CD8-positive, alpha-beta memory T cell (primary cell): ENCODE measurements around the gene UBE4A. TPM values are rescaled to one million over a fixed set of nuclear protein-coding genes. Genes with fewer than 3 reads are reported as not detected.

Experiments
- CTCF ChIA-PET: fragments of 350-600 bp; sonication (Branson Sonifier 250); formaldehyde crosslinking; loops from one replicate; lab custom pipeline; 2021; ENCODE audit warnings: antibody characterized with exemption; lab: Charles Lee
- POLR2A ChIA-PET: fragments of 350-600 bp; sonication (Branson Sonifier 250); formaldehyde crosslinking; loops from one replicate; lab custom pipeline; 2021; ENCODE audit warnings: antibody characterized with exemption; lab: Charles Lee
- DNase-seq, 5 donors: peaks; one replicate each; pipeline versions ENCODE4 v3.0.0 to v3.0.0-alpha.2; 2020 to 2022; ENCODE audit warnings: mixed read lengths in 1 of 5
- H3K27ac ChIP-seq: one replicate; pipeline ENCODE4 v1.7.0; 2013; ENCODE audit warnings: low read depth, mild to moderate bottlenecking, low read length, moderate library complexity
- H3K27me3 ChIP-seq: 2 replicates; pipeline ENCODE4 v1.7.0; 2013; ENCODE audit warnings: low read length, mild to moderate bottlenecking; ENCODE audit not compliant: insufficient read depth, poor library complexity, severe bottlenecking
- H3K36me3 ChIP-seq: 2 replicates; pipeline ENCODE4 v1.7.0; 2013; ENCODE audit warnings: mild to moderate bottlenecking, low read length, moderate library complexity; ENCODE audit not compliant: insufficient read depth
- H3K4me1 ChIP-seq: 2 replicates; pipeline ENCODE4 v1.7.0; 2013; ENCODE audit warnings: mild to moderate bottlenecking, low read length, moderate library complexity; ENCODE audit not compliant: insufficient read depth
- H3K4me3 ChIP-seq: 2 replicates; pipeline ENCODE4 v1.7.0; 2013; ENCODE audit warnings: mild to moderate bottlenecking, low read length
- H3K9me3 ChIP-seq: 2 replicates; pipeline ENCODE4 v1.7.0; 2013; ENCODE audit warnings: mild to moderate bottlenecking, low read length
- H3K27ac Mint-ChIP-seq, 8 donors: one replicate each; pipeline ENCODE4 v1.8.0; 2020 to 2021; ENCODE audit warnings: mixed read lengths in 8 of 8, mild to moderate bottlenecking in 6 of 8, inconsistent platforms in 3 of 8, moderate library complexity in 3 of 8
- H3K27me3 Mint-ChIP-seq, 2 donors: one replicate each; pipeline ENCODE4 v1.8.0; 2020 to 2021; ENCODE audit warnings: mixed read lengths in 2 of 2, mild to moderate bottlenecking in 1 of 2, moderate library complexity in 1 of 2
- H3K36me3 Mint-ChIP-seq, 3 donors: one replicate each; pipeline ENCODE4 v1.8.0; 2020 to 2021; ENCODE audit warnings: mixed read lengths in 3 of 3, inconsistent platforms in 1 of 3, mild to moderate bottlenecking in 1 of 3
- H3K4me1 Mint-ChIP-seq, 3 donors: one replicate each; pipeline ENCODE4 v1.8.0; 2020 to 2021; ENCODE audit warnings: mixed read lengths in 3 of 3, inconsistent platforms in 1 of 3, mild to moderate bottlenecking in 1 of 3
- H3K4me3 Mint-ChIP-seq, 7 donors: one replicate each; pipeline ENCODE4 v1.8.0; 2020 to 2021; ENCODE audit warnings: mixed read lengths in 7 of 7, mild to moderate bottlenecking in 6 of 7, moderate library complexity in 4 of 7, inconsistent platforms in 2 of 7
- H3K9me3 Mint-ChIP-seq, 5 donors: one replicate each; pipeline ENCODE4 v1.8.0; 2020 to 2022; ENCODE audit warnings: mixed read lengths in 5 of 5, mild to moderate bottlenecking in 3 of 5, moderate library complexity in 2 of 5, inconsistent platforms in 1 of 5
- polyA plus RNA-seq: library from polyadenylated mRNA; unstranded; fragments of 300-500 nt; fragmentation: Illumina TruSeq; gene quantifications from one replicate; pipeline ENCODE4 v1.2.3, GENCODE V29; 2021
- total RNA-seq, 2 experiments: library from RNA; stranded (reverse); gene quantifications; one replicate each; pipeline ENCODE4 v1.2.3, GENCODE V29; 2021

UBE4A gene
- total and polyA plus RNA-seq, 3 experiments from 2014 or later = 27.8 to 56.8 (median 55.9) TPM

GRCh38 chr11:118441770-118442275, 82.4 kb downstream of the UBE4A start:
- peaks cover 0 to 63% (median 14%) of the 10 kb centered on the region in 3 donors for H3K36me3 Mint-ChIP-seq
- H3K27me3 Mint-ChIP-seq = no peaks in the 10 kb centered on the region
- no peaks in the 10 kb centered on the region for H3K9me3 Mint-ChIP-seq
- Histone ChIP-seq H3K36me3 (no peaks in the 10 kb centered on the region), H3K27me3 (no peaks in the 10 kb centered on the region), H3K9me3 (no peaks in the 10 kb centered on the region), H3K27ac (no peak overlapping the region), H3K4me1 (peaks cover 69% of the 10 kb centered on the region), H3K4me3 (no peak overlapping the region)
- DNase-seq = no peak
- ChIA-PET CTCF (interaction anchor here (1.6 kb wide), 1 partner anchor 50 kb away, joined by 3 read pairs; no protein-coding TSS in a partner anchor), POLR2A (no interaction called here)
- peaks cover 80 to 82% (median 81%) of the 10 kb centered on the region in 3 donors for H3K4me1 Mint-ChIP-seq
- peak overlapping the region; percentile 72 to 99 (median 84) for H3K27ac Mint-ChIP-seq
- H3K4me3 Mint-ChIP-seq = peak overlapping the region; percentile 22 to 92 (median 66)

- Mint-ChIP-seq H3K27me3 (no peaks in the 10 kb centered on the region), H3K4me1 (peaks cover 85 to 87% (median 86%) of the 10 kb centered on the region in 3 donors), H3K27ac (peak overlapping the region; percentile 72 to 99 (median 84)), H3K4me3 (peak overlapping the region; percentile 22 to 92 (median 66)), H3K36me3 (peaks cover 0 to 62% (median 16%) of the 10 kb centered on the region in 3 donors), H3K9me3 (no peaks in the 10 kb centered on the region)
- H3K4me1 ChIP-seq = peaks cover 73% of the 10 kb centered on the region
- ChIA-PET POLR2A (no interaction called here), CTCF (interaction anchor here (1.6 kb wide), 1 partner anchor 50 kb away, joined by 3 read pairs; no protein-coding TSS in a partner anchor)
- H3K36me3 ChIP-seq = no peaks in the 10 kb centered on the region
- no peak overlapping the region for H3K27ac ChIP-seq
- DNase-seq = no peak
- H3K4me3 ChIP-seq = no peak overlapping the region
- H3K9me3 ChIP-seq = no peaks in the 10 kb centered on the region
- H3K27me3 ChIP-seq = no peaks in the 10 kb centered on the region
Measured at GRCh38 chr11:118442301-118442700, 82.9 kb downstream of the UBE4A start.

- Mint-ChIP-seq H3K9me3 (no peaks in the 10 kb centered on the region), H3K4me1 (peaks cover 92 to 94% (median 94%) of the 10 kb centered on the region in 3 donors), H3K27ac (peak overlapping the region; percentile 24 to 95 (median 78)), H3K36me3 (peaks cover 0 to 63% (median 18%) of the 10 kb centered on the region in 3 donors), H3K27me3 (no peaks in the 10 kb centered on the region), H3K4me3 (peak overlapping the region; percentile 22 to 74 (median 66))
- ChIA-PET POLR2A (no interaction called here), CTCF (interaction anchor here (1.6 kb wide), 1 partner anchor 15 kb away, joined by 4 read pairs; no protein-coding TSS in a partner anchor)
- no peaks in the 10 kb centered on the region for H3K9me3 ChIP-seq
- no peak overlapping the region for H3K27ac ChIP-seq
- no peaks in the 10 kb centered on the region for H3K36me3 ChIP-seq
- H3K4me3 ChIP-seq = no peak overlapping the region
- no peak for DNase-seq
- H3K27me3 ChIP-seq = no peaks in the 10 kb centered on the region
- H3K4me1 ChIP-seq = peaks cover 81% of the 10 kb centered on the region
Measured at GRCh38 chr11:118442908-118443589, 83.6 kb downstream of the UBE4A start.

GRCh38 chr11:118443590-118444218, 84.3 kb downstream of the UBE4A start:
- Histone ChIP-seq H3K4me3 (no peak overlapping the region), H3K27me3 (no peaks in the 10 kb centered on the region), H3K4me1 (peaks cover 86% of the 10 kb centered on the region), H3K9me3 (no peaks in the 10 kb centered on the region), H3K27ac (no peak overlapping the region), H3K36me3 (no peaks in the 10 kb centered on the region)
- no peaks in the 10 kb centered on the region for H3K9me3 Mint-ChIP-seq
- H3K4me3 Mint-ChIP-seq = peak overlapping the region; percentile 21 to 74 (median 64)
- ChIA-PET CTCF (interaction anchor here (1.6 kb wide), 1 partner anchor 15 kb away, joined by 4 read pairs; no protein-coding TSS in a partner anchor), POLR2A (interaction anchor here (0.6 to 1.2 kb wide), 2 partner anchors 8 to 14 kb away, joined by 3 read pairs; partner anchors contain the start of gene KMT2A)
- H3K36me3 Mint-ChIP-seq = peaks cover 0 to 61% (median 18%) of the 10 kb centered on the region in 3 donors
- no peaks in the 10 kb centered on the region for H3K27me3 Mint-ChIP-seq
- H3K4me1 Mint-ChIP-seq = peaks cover 94 to 98% (median 98%) of the 10 kb centered on the region in 3 donors
- no peak for DNase-seq
- peak overlapping the region; percentile 24 to 95 (median 76) for H3K27ac Mint-ChIP-seq

GRCh38 chr11:118447423-118447822, 88.0 kb downstream of the UBE4A start:
- H3K9me3 Mint-ChIP-seq = no peaks in the 10 kb centered on the region
- Histone ChIP-seq H3K4me3 (no peak overlapping the region), H3K4me1 (peaks cover 58% of the 10 kb centered on the region), H3K27me3 (no peaks in the 10 kb centered on the region), H3K9me3 (no peaks in the 10 kb centered on the region), H3K27ac (no peak overlapping the region), H3K36me3 (peaks cover 7% of the 10 kb centered on the region)
- no peaks in the 10 kb centered on the region for H3K27me3 Mint-ChIP-seq
- no peak for DNase-seq
- peak overlapping the region in 5 of 8 donors; percentile 20 to 81 (median 57) for H3K27ac Mint-ChIP-seq
- H3K4me1 Mint-ChIP-seq = peaks cover 69 to 85% (median 84%) of the 10 kb centered on the region in 3 donors
- CTCF ChIA-PET = no interaction called here
- peak overlapping the region in 2 of 7 donors; percentile 16 to 30 for H3K4me3 Mint-ChIP-seq
- POLR2A ChIA-PET = interaction anchor here (1.4 kb wide), 1 partner anchor 11 kb away, joined by 4 read pairs; the partner anchor contains the start of gene KMT2A
- H3K36me3 Mint-ChIP-seq = peaks cover 0 to 58% (median 14%) of the 10 kb centered on the region in 3 donors

GRCh38 chr11:118448294-118448693, 88.9 kb downstream of the UBE4A start:
- no peaks in the 10 kb centered on the region for H3K9me3 ChIP-seq
- Mint-ChIP-seq H3K4me1 (peaks cover 68 to 83% (median 82%) of the 10 kb centered on the region in 3 donors), H3K9me3 (no peaks in the 10 kb centered on the region), H3K4me3 (peak overlapping the region in 2 of 7 donors; percentile 13 to 34), H3K27ac (peak overlapping the region in 6 of 8 donors; percentile 14 to 57 (median 47)), H3K27me3 (no peaks in the 10 kb centered on the region), H3K36me3 (peaks cover 0 to 61% (median 20%) of the 10 kb centered on the region in 3 donors)
- ChIA-PET POLR2A (interaction anchor here (1.4 kb wide), 1 partner anchor 12 kb away, joined by 4 read pairs; the partner anchor contains the start of gene KMT2A), CTCF (no interaction called here)
- no peak overlapping the region for H3K4me3 ChIP-seq
- H3K36me3 ChIP-seq = peaks cover 7% of the 10 kb centered on the region
- DNase-seq = no peak
- no peak overlapping the region for H3K27ac ChIP-seq
- H3K4me1 ChIP-seq = peaks cover 54% of the 10 kb centered on the region
- H3K27me3 ChIP-seq = no peaks in the 10 kb centered on the region
